HG03442 (cell line): ENCODE measurements around the gene PLXND1.

Source experiments
- ATAC-seq: cut with Tn5 transposase; IDR thresholded peaks from one replicate; pipeline ENCODE4 v1.9.1; 2021; ENCODE audit warnings: mild to moderate bottlenecking, moderate library complexity; ENCODE audit not compliant: unreplicated experiment

The PLXND1 gene

DNA sequence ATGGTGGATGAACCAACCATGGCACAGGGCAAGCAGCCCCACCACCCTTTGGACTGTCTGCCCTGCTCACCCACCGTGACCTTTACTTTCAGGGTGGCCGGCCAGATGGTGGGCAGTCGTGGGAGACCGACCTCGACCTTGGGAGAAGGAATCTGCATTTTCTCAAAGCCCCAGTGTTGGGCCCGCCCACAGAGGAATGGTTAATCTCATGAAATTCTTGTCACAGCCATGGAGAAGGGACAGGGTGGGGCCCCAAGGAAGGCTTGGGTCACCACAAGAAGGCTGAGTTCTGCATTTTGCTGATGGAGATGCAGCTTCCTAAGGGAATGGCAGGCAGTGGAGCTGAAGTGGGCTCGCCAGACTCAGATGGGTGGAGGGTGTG lies 2.9 kb downstream of the PLXND1 start:
- ATAC-seq = no peak

DNA sequence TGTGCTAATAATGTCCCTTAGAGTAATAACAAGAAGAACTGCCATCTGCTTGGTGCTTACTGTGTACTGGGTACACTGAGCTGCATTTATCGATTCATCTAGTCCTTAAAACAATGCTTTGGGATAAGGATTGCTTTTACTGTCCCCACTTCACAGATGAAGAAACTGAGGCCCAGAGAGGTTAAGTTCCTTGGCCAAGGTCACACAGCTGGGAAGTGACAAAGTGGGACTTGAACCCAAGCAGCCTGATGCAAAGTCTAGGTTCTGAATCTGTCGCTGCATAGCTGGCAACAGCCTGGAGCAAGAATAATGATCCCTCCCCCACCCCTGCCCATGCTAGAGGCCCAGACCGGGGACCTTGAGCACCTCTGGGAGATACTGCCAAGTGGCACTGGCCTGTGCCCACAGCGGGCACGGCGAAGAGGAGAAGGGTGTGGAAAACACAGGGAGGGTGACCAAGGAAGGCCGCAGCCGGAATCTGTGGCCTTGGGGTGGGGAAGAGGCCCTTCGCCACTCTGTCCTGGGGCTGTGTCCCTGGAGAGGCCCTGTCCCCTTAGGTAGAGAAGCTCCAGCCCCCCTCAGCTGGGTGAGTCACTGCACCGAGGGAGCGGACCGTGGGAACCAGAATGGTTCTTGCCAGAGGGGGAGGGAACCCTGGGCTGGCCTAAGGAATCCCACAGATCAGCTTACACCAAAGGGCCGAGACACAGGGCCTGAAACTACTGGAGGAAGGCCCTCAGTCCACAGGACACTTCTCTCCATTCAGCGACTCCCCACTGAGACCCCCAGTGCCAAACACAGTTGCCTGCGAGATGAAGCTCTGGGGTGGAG lies 3.5 kb downstream of the PLXND1 start:
- no peak for ATAC-seq

DNA sequence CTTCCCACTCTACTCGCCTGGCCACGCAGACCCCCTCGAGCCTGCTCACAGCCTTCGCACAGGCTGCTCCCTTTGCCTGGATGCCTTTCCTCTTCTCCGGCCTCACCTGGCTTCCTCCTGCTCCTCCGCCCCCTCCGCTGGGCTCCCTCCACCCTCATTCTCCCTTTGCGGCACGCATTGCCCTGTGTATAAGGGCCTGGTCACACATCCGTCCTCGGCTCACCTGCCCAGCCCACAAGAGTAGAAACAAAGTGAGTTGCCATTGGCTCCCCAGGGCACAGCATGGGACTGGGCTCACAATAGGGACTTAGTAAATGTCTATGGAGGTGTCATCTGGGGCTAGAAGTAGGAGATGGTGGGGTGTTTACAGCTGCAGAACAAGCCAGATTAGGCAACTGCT lies 4.2 kb downstream of the PLXND1 start:
- ATAC-seq = no peak

DNA sequence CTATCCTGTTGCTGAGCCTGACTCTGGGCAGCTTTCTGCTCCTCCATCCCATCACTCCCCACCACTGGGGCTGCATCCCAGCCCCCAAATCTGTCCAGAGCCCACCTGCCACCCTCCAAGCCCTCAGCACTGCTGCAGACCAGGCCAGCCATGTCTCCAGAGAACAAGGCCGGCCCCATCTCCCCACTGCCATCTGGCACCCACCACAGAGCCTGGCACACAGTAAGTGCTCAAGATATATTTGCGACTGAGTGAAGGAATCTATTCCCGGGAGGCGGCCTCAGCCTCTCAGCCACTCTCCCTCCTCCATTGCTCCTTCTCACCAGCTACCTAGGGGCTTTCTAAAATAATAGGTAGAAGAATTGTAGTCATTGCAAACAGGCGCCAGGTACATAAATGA lies 4.8 kb downstream of the PLXND1 start:
- ATAC-seq = no peak

DNA sequence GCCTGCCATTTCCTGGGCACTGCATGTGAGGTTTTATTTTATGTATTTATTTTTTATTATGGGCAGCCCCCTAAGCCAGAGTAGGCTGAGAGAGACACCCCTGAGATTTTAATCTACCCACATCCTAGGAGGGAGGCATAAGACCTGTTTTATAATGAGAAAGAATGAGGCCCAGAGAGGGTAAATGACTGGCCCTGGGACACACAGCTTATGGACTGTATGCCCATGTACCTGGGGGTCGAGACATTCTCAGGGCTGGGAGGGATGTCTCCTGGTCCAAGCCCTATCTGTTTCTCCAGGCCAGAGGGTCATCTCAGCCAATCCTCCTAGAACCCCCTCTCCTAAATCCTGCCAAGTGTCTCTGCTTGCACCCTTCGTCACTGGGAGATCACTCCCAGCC lies 6.1 kb downstream of the PLXND1 start:
- ATAC-seq = no peak

DNA sequence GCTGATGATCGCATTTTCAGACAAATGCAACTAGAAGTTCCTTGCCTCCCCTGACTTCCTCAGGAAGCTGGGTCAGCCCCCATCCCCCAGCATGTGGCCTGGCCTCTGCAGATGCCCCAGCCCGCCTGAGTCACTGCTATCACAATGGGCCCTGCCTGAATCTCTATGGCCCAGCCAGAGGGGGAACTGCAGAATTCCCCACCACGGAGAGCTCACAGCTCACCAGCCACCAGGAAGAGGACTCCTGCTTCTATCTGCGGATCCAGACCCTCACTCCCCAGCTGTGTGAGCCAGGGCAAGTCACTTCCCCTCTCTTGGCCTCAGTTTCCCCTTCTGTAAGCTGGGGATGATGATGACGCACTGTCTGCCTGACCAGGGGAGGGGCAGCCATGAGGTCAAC lies 6.9 kb downstream of the PLXND1 start:
- ATAC-seq = no peak

DNA sequence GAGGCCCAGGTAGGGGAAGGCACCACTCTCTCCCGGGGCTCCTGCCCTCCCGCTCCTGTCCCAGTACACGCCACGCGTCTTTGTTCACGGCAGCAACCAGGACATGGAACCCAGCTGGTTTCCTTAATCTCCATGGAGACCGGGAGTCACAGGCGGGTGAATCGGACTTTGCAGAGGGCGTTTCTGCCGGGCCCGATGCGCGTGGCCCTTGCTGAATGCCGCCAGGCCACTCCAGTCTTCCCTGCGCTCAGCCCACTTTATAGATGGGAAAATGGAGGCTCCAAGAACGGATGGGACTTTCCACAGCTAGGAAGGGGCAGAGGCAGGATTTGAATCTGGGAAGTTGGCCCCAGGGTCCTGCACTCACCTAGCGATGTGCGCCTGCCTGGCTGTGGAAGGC lies 7.4 kb downstream of the PLXND1 start:
- no peak for ATAC-seq

DNA sequence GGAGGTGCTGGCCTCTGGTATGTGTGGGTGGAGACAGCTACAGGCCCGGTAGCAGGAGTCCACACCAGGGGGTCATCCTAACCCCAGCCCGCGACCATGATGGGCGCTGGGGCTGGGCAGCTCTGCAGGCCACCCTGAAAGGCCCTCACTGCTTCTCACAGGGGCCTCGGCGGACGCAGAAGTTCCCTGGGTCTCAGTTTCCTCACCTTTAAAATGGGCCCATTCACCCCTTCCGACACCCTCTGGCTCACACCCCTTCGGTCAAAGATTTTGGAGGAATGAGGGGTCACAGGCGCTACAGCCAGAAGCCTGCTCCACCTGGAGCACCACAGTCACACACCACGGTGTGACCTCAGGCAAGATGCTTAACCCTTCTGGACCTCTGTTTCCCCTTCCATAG lies 8.0 kb downstream of the PLXND1 start:
- ATAC-seq = no peak

DNA sequence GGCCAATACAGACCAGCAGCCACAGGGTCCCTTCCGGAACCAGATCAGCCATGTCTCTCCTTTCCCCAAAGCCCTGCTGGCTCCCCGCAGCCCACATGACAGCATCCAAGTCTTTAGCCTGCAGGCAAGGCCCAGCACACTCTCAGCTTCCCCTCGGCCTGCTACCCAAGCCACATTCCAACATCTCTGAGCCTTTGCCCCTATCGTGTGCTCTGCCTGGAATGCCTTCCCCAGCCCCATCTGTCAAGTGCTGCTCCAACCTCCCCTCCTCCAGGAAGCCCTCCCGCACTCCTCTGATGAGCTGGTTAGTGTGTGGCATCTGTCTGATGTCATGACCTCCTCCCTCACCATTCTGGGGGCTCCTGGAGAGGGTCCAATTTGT lies 8.5 kb downstream of the PLXND1 start:
- ATAC-seq = no peak

DNA sequence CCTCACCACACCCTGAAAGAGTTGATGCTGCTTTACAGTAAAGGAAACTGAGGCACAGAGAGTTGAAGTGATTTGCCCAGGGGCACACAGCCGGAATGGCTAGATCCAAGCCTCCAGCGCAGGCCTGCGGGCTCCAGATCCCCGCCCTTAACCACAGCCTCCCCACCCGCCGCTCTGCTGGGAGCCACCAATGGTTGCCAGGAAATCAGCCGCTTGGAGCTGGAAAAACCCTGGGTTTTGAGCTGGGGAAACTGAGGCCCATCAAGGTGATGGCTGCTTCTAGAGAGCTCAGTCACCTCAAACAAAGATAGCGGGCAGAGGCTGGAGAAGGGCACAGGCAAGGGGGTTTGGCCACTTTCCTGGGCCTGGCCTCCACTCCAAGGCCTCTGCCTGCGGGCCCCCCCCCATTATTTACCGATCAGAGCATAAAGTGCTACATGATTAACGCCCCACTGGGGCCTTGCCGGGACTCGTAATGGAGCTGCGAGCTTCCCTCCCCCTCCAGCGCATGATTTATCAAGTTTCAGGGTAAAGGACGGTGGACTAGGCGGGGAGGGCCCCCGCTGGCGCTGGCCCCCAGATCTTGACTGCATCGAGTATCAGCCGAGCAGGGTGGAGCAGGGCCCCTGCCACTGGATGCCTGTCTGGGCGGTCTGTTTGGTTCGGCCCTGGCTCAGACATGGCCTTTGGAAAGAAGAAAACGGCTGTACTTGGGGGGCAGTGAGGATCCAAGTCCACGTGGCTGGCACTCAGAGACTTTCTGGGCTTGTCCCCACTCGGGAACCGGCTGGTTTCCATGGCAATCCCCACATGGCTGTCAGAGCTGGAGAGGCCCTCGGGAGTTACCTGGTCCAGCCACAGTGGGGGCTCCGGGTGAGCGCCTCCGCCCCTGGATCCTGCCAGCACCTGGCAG lies 9.1 kb downstream of the PLXND1 start:
- ATAC-seq = no peak

DNA sequence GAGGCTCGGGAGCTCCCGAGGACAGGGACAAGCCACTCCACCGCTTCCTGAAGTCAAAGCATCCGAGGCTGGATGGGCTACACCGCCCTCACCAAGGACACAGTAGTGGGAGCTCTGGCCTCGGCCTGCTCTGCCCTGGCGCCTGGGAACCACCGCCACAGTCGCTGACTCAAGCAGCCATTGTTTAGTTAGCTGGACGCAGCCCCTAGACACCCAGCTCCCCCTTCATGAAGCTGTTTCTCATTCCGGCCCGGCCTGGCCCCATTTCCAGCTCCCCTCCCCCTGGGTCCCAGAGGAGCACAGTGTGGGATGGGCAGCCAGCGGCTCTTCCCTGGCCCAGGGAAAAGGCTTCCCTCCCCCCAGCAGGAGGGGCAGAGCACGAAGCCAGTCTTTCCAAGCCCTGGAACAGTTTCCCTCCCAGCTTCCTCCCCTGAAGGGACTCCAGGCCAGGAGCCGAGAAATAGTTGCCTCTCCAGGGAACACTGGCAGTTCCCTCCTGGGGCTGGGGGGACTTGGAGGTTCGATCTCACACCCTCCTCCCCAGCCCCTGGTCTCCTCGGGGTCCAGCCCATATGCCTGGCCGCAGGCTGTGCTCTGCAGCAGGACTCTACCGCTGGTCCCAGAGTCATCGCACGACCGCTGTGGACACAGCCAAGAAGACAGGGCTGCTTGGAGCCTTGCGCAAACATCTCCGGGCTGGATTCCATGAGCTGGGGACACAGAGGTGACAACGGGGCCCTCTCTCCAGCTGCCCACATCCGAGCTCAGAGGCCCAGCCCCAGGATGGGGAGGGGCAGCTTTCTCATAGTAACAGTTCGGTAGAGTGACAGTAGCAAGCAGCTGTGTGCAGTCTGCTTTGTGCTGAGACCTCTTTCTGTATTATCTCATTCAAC lies 10.0 kb downstream of the PLXND1 start:
- no peak for ATAC-seq

DNA sequence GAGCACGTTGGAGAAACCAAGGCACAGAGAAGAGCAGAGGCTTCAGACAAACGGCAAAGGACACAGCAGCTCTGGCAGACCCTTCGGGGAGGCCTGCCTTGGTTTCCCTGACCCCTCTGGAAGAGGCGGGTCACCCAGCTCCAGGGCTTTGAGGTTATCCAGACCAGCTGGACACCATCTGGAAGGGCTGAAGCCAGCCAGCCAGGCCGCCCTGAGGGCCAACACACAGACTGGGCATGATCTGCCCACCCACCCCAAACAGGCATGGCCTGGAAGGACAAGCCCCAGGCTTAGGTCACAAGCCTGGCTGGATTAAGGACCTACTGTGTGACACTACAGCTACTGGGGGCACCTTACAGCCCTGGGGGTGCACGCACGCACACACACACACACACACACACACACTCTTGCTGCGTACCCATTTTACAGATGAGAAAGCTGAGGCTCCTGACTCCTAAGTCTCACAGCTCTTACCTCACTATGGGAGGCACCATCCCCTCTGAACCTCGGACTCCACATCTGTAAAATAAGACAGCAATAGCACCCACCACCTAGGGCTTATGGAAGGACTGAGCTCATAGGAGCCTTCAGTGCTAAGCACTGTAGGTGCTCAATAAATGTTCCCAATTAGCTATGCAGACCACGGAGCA lies 10.8 kb downstream of the PLXND1 start:
- no peak for ATAC-seq

DNA sequence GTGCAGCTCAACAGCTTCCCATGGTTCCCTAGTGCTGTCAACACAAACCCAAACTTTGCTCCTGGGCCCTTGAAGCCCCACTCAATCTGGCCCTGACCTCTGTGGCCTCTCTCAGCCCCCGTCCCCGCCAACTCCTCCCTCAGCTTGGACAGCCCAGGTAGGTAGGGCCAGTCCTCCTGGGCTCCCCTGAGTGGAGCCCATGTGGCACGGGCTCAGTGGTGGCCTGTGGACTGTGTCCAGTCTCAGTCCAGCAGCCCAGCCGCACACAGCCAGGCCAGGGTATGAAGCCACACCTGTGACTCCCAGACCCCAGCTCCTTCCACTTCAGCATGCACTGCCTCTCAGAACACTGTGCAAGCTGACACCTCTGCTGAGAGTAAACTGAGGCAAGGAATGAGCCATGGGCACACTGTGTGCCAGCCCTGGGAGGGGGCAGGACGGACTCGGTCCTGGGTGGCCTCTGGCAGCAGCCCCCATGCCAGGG lies 11.5 kb downstream of the PLXND1 start:
- ATAC-seq = no peak

DNA sequence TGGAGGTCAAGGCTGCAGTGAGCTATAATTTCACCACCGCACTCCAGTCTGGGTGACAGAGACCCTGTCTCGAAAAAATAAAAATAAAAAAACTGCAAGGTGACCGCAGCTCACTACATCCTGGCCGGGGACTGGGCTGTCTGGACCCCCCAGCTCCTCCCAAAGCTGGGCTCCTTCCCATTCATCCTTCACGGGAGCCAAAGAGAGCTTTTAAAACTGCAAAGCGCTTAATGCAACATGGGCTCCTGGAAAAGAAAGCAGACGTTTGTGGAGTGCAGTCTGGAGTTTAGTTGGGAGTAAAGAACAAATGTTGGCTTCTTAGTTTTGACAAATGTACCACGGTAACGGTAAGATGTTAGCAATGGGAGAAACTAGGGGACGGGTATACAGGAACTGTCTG lies 12.1 kb downstream of the PLXND1 start:
- no peak for ATAC-seq

DNA sequence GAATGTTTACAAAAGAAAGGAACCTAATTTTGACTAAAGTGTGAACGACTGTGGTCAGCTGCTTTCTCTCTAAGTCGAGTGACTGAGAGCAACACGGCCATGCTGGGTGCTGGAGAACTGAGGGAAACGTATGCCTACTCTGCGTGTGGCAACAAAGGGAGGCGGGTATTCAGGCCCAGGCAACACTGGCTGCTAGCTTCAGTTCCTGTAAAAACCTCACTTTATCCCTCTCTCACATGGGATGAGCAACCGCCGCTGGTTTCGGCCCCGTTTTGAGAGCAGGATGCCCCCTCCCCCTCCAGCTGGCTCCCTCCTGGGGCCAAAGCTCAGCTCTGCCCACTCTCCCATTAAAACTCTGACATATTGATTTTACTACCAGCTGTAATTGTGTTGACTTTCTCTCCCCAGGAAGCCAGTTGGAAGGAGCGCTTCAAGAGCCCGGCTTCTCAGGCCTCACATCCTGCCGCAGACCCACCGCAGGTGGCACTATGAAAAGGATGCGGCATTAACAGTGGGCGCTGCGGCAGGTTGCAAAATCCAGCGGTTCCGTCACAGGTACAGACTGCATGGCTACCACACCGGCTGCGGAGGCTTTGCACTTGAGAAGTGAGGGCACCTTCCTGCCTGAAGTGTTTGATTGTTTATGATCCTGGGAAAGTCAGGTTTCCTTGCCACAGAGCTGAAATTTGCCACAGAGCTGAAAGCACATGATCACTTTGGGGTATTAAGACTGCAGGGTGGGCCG lies 12.7 kb downstream of the PLXND1 start:
- ATAC-seq = no peak

DNA sequence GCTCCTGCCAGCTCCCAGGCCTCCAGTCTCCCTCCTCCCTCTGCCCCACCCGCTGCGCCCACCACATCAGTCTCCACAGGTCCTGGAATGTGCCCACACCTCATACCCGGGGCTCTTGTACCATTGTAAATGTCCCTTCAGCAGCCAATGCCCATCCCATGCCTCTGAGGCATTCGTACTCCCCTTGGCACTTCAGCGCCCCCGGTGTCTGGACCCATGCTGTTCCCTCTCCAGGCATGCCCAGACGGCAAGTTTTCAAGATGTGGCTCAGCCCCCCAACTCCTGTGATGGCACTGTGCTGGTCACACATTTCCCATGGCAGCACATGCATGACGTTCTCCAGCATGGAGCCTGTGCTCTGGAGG lies 13.3 kb downstream of the PLXND1 start:
- no peak for ATAC-seq

DNA sequence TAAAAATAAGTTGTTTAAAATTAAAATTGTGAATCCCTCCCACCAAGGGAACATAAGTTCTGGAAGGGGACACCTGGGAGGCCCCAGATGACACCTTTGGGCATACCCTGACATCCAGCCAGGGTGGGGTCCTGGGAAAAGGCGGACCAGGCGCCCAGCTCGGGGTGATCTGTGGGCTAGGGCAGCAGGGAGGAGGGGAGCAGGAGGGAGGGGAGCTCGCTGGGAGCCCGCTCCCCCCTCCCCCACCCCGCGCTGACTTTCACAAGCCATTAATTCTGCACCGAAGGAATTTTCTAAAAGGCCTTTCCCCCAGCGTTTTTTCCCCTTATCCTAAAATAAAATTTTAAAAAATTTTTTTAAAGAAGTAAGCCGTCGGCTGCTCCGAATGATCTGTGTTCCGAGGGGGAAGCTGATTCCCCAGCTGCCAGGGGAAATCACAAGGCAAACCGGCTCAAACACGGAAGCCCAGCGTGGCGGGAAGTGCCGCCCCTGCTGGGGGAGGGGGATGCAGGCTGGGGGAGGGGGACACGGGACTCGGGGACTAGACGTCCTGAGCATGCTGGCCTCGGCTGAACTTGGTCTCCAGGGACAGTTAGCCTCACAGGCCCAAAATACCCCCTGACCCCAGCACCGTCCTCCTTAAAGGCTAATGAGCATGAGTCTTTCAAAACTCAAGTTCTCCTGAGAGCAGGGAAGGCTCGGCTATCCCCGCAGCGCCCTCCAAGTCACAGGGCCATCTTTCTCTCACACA lies 13.9 kb downstream of the PLXND1 start:
- ATAC-seq = no peak

DNA sequence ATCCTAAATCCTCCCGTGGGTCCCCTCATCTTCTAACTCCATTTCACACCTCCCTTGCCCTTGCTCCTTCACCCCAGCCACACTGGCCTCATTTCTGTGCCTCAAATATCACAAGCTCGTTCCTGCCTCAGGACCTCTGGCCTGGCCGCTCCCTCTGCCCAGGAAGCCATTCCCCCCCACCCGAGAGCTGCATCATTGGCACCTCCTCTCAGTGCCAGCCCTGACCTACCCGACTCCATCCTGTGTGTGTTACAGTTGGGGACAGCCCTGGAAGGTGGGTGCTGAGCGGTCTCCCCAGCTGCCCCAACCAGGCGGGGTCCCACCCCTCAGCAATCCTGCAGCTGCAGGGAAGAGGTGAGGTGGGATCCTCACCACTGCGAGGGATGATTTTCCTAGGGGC lies 14.5 kb downstream of the PLXND1 start:
- no peak for ATAC-seq

DNA sequence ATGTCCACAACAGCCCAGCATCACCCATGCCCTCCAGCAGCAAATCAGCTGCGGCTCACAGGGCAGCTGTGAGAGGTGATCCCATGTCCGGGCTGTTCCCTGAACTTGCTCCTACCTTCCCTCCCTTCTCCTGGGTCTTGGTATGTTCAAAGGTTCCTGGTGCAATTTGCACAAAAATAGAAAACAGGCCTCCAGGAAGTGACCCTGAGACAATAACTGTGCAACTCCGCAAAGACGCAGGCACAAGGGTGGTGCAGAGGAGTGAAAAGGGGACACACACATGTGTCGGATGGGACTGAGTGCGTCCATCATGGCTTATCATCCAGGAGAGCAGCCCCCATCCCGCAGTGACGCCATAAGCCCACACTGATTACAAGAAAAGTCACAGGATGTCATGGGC lies 16.3 kb downstream of the PLXND1 start:
- no peak for ATAC-seq
